CD4-positive, alpha-beta T cell treated with Interleukin-17A for 1 hour (primary cell): Measurements from ENCODE around the gene DNAJA4.

Experiments used
- DNase-seq: peaks from one replicate; pipeline ENCODE4 v3.0.0-alpha.2; 2020

Gene DNAJA4

DNA sequence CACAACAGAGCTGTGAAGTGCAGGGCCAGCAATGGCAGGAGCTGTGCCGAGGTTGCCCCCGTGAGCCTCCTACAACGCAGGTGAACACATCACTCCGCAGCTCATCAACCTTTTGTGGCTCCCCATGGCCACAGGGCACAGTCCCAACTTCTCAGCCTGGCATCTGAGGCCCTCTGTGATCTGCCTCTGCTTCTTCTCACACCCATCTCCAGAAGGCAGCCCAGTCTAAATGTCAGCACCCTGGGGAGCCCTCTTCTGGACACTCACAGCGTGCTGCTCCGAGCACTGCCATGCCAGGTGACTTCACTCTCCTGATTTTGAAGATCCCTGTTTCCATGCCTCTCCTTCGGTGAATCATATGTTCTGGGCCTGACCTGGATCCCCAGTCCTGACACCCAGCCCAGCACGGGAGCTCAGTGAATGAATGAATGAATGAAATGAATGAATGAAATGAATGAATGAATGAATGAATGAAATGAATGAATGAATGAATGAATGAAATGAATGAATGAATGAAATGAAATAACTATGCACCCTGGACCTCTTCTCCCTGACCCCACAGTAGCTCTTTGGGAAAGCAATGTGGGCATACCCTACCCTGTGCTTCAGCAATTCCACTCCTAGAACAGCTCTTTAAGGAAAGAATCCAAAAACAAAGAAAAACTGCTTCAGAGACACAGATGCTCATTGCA lies 52.9 kb downstream of the DNAJA4 start:
- DNase-seq: no peak

DNA sequence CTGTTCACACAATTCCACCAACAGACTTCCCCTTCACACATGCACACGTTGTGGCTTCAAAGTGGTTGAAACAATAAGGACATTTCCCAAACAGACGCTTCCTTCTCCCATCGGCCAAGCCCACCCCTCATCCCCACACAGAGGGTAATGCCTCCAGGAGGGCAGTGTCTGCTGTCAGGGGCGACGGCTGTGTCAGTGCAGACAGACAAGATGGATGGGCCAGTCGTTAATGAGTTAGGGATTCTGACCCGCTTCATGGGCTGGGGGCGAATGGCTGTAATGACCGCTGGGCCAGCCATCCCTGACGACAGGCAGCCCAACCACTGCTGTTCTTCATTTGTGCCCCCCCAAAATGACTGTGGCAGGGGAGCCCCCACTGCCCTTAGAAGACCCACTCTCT lies 55.2 kb downstream of the DNAJA4 start:
- no peak for DNase-seq

DNA sequence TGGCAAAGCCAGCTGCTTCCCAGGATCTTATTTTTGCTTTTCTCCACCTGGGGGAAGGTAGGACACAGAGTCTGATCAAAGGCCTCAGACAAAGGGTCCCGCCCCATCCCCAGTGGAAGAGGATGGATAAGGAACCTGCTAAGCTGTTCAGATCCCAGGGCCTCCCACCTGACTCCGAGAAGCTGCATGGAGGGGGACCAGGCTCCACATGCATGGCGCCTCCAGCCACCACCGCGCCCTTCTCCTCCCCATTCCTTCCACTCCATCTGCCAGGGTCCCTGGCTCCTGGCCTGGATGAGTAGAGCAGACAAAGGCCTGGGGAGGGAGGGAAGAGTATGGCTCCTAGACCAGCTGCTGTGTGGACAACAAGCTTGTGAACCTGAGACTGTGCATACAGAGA lies 55.8 kb downstream of the DNAJA4 start:
- no peak for DNase-seq

DNA sequence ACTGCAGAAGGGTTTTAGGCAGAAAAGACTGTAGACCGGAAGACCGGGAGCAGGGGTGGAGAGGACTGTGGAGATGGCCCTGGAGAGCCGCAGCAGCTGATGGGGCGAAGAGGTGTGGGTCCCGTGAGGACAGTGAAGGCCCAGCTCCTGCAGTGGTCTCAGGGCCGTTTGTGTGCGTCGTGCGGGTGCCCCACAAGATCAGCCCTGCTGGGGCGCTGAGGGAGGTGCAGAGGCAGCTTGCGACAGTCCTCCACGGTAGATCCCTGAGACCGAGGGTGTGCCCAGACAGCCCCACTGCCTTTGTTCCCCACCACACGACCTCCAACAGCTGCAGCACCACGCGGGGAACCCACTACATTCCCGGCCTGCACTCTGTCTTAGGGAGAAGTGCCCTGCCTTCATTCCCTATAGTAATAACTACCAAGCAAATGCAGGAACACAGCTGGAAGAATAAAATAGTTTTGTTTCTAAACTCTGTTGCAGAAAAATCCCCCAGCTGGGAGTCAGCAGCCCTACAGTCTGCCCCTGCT lies 56.7 kb downstream of the DNAJA4 start:
- no peak for DNase-seq

DNA sequence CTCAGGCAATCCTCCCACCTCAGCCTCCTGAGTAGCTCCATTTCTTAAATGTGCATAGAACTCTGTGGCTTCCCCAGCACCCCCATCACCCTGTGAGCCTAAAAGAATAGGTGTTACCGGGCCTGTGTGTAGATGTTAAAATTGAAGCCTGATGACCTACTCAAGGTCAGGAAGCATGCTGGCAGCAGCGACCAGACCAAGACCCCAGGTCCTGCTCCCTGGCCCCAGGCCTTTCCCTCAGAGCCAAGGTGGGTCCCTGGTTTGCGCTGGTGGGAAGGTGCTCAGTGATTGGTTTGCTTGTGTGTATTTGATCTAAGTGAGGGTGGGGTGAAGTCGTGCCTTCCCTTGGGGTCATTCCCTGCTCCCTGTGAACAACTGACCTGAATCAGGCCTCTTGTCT lies 57.4 kb downstream of the DNAJA4 start:
- DNase-seq: no peak

DNA sequence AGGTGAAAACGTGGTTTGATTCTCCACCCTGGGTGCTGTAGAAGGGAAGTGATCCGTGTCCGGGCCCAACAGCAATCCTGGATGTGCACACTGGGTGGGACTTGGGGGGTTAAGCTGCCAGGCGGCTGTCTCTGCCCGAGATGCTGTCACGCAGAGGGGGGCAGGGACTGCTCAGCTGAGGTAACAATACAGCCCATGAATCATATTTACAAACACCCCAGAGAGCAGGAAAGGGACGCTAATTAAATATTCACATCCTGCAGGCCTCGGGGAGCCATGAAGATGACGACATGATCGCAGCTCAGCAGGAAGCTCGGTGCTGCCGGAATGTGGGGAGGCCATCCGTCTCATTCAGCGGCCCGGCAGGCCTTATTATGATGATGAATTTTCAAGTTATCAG lies 57.9 kb downstream of the DNAJA4 start:
- DNase-seq: no peak

DNA sequence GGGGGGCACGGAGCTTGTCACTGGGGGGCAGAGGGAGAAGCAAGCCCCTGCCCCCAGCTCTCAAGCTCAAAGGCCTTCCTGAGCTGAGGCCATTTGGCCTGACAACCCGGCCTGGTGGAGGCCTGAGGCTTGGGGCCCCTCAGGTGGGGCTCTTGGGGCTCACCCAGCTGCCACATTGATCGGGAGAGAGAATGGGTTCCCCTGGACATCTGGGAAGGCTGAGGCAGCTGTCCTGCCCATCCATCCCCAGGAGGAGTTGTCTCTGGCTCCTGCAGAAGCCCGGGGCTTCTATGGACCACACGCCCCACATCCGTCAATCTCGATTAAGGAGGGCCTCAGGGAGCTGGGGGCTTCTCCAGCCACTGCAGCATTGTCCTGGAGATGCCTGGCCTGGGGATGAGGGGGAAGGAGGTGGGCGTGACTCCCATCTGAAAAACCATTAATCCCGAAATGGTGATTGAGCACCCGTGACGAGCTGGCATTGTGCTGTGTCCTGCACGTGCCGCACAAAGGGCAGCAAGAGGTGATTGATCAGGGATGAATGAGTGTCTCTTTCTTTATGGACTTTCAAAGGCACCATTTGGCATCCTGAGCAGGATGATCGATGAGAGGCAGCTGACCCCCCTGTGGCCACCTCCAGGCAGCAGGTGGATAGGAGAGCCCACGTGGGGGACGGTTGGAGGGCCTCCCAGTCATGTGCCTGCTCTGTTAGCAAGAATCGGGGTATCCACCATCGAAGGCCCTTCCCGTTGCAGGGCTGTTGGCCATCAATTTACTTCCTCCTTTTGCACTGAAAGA lies 58.6 kb downstream of the DNAJA4 start:
- no peak for DNase-seq

DNA sequence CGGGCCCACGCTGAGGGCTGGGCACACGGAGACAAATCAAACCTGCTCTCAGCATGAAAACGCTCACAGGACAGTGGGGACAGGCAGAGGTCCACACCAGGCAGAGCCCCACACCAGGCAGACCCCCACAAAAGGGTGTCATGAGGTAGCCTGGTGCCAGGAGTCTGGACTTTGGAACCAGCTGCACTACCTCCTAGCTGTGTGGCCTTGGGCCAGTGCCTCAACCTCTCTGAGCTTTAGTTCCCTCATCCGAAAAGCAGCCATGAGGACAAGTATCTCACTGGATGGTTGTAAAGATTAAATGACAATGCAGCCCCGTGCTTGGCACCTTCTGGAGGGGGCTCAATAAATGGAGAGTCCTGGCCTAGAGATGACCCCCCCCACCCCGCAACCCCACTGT lies 59.3 kb downstream of the DNAJA4 start:
- no peak for DNase-seq

DNA sequence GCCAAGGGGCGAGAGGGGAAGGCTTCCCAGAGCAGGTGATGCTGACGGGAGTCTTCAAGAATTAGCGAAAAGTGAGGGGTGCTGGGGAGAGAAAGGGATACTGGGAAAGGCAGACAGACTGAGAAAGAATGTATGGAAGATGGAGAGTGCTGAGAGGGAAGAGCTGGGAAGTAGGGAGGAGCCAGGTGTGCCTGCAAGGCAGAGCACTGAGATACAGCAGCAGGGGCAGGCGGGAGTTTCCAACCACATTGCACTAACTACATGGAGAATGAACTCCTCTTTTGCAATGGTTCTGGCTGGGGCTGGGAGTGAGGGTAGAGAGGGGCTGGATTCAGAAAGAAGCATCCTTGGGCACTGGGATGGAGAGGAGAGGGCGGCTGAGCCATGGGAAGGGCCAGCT lies 59.8 kb downstream of the DNAJA4 start:
- no peak for DNase-seq

DNA sequence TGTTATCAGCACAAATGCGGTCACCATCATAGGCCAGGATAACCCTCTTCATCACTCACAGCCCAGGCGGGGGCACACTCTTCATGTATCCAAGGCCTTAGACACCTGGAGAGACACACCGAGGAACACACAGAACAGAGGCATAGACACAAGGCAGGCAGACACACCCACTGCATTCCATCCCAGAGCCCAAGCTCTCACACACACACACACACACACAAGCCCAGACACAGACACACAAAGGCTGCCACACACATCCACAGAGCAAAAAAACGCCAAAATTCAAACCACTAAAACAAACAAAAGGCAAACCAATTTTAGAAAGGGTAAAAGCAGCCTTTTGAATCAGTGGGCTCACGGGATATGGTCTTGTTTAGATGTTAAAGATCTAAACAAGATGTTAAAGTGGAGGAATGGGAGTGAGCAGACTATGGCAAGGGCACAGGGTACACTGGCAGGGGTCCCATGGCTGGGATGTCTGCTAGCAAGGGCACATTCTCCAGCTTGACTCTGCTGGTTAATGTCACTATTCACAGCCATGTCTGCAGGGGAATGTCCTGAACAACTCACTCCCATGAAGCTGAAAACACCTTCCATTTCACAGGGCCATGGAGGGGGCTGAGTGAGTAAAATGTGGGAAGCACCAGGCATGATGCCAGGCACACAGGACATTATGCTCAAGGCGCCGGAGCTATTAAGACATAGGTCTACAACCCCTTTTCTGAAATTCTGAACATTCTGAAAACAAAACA lies 60.9 kb downstream of the DNAJA4 start:
- DNase-seq: no peak

DNA sequence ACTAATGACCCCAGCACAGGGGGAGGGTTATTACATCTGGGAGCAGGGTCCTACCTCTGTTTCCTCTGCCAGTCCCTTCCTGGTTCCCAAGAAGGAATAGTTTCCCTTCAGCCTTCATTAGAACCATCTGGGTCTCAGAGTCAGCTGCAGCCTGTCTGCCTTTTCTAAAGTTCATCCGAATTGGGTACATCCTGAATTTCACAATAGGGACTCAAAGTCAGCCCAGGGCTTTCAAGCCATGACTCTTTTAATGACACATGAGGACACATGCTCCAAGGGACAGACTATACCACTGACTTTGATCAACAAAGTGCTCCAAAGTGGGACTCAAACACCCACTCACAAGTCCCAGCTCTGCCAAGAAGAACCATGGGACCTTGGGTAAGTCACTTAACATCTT lies 63.1 kb downstream of the DNAJA4 start:
- DNase-seq: no peak

DNA sequence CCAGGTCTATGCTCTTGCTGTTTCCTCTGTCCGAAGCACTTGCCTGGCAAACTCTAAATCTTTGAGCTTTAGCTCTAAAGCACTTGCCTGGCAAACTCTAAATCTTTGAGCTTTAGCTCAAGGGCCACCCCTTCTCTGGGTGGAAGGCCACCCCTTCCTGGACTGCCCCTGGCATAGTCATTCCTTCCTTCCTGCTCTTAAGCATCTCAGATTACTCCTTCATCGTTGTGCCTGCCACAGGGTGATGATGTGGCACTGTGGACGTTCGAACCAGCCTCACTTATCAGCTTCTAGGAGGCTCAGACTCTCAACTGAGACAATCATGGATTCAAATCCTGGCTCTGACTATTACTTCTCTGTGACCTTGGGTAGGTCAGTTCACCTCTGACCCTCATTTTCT lies 65.3 kb downstream of the DNAJA4 start:
- no peak for DNase-seq
